H1 (cell line): ENCODE measurements around the gene TSPAN2.

Source experiments
- ASH2L ChIP-seq: fragments of 200-600, 300-600 bp; sonication (generic); IDR thresholded peaks from one replicate; pipeline ENCODE4 v1.7.1; 2017; ENCODE audit warnings: low read length
- ATF2 ChIP-seq: IDR thresholded peaks from 2 replicates; pipeline ENCODE4 v1.6.1; 2012; ENCODE audit warnings: low read length, inconsistent platforms
- BRCA1 ChIP-seq: IDR thresholded peaks from 2 replicates; pipeline ENCODE4 v1.6.1; 2012; ENCODE audit warnings: low read depth, low read length, improper control_type of control experiment
- CHD2 ChIP-seq: IDR thresholded peaks from 2 replicates; pipeline ENCODE4 v1.6.1; 2012; ENCODE audit warnings: low read length, improper control_type of control experiment
- CREB1 ChIP-seq: IDR thresholded peaks from 2 replicates; pipeline ENCODE4 v1.6.1; 2012; ENCODE audit warnings: inconsistent platforms
- CTCF ChIP-seq, 3 experiments: IDR thresholded peaks; 1 replicate in 2 of 3; 2 replicates in 1 of 3; pipeline versions ENCODE4 v1.5.1 to v1.6.1; 2011; ENCODE audit warnings: low read length in 3 of 3, mild to moderate bottlenecking in 3 of 3, inconsistent platforms in 2 of 3, low read depth in 1 of 3, moderate library complexity in 1 of 3; ENCODE audit not compliant: insufficient read depth in 1 of 3; ENCODE audit errors: control extremely low read depth in 1 of 3
- KDM5A ChIP-seq: fragments of 200-600 bp; IDR thresholded peaks from 2 replicates; pipeline ENCODE4 v1.7.1; 2012; ENCODE audit warnings: mild to moderate bottlenecking, low read length, inconsistent platforms, mixed read lengths
- RFX5 ChIP-seq: IDR thresholded peaks from 2 replicates; pipeline ENCODE4 v1.6.1; 2011; ENCODE audit warnings: low read depth, low read length, improper control_type of control experiment, borderline replicate concordance

GRCh38 chr1:115073298-115074087 lies 15.8 kb downstream of the TSPAN2 start:
- TF ChIP-seq KDM5A (no peak), RFX5 (no peak), CREB1 (no peak), BRCA1 (no peak), CTCF (IDR thresholded peaks at IDR 0.05; ENCODE audit: control extremely low read depth in 1 of 3, insufficient read depth in 1 of 3, low read depth in 1 of 3, low read length in 3 of 3) (no peak), ATF2 (no peak), ASH2L (no peak), CHD2 (no peak)
